ENCODE measurements around the gene YBX3. TPM values are rescaled to one million over a fixed set of nuclear protein-coding genes. Genes with fewer than 3 reads are reported as not detected.

Gene YBX3
- total and polyA plus RNA-seq, 9 donors: 193 to 404 (median 275) TPM

GRCh38 chr12:10726945-10727344 lies 3.8 kb upstream of the YBX3 start:
- 94 to 98% (median 97%) methylated on average over 1 of the region's 1 CpG for WGBS, 3 donors
- no peaks in the 10 kb centered on the region for H3K27me3 ChIP-seq
- no peaks in the 10 kb centered on the region for H3K36me3 ChIP-seq
- TF ChIP-seq EP300 (IDR thresholded peaks at IDR 0.05) (no peak), CTCF (IDR thresholded peaks at IDR 0.05) (no peak), POLR2A (IDR thresholded peaks at IDR 0.05) (no peak)
- intact Hi-C loops (cut with DNase I): loop anchor here in 1 of 4 donors (10.0 kb wide), 2 partner anchors 362 to 512 kb away; partner anchors contain the start of gene GABARAPL1
- H3K4me3 ChIP-seq: no peak overlapping the region
- H3K9me3 ChIP-seq: no peaks in the 10 kb centered on the region
- no peaks in the 10 kb centered on the region for H3K4me1 ChIP-seq (ENCODE audit: insufficient read depth)
- no peak overlapping the region for H3K27ac ChIP-seq
- DNase-seq: no peak

- no peak for TF ChIP-seq POLR2A (IDR thresholded peaks at IDR 0.05)
- TF ChIP-seq EP300 (IDR thresholded peaks at IDR 0.05): no peak
- no peak for TF ChIP-seq CTCF (IDR thresholded peaks at IDR 0.05)
- 65 to 81% (median 71%) methylated on average over 1 of the region's 1 CpG for WGBS, 3 donors
- H3K36me3 ChIP-seq: no peaks in the 10 kb centered on the region
- H3K27ac ChIP-seq: no peak overlapping the region
- no peaks in the 10 kb centered on the region for H3K27me3 ChIP-seq
- intact Hi-C loops (cut with DNase I): loop anchor here in 1 of 4 donors (10.0 kb wide), 2 partner anchors 360 to 510 kb away; partner anchors contain the start of gene GABARAPL1
- peaks cover 3% of the 10 kb centered on the region for H3K4me1 ChIP-seq (ENCODE audit: insufficient read depth)
- no peaks in the 10 kb centered on the region for H3K9me3 ChIP-seq
- no peak overlapping the region for H3K4me3 ChIP-seq
- DNase-seq: no peak
These were observed 1.9 kb upstream of the YBX3 start for GRCh38 chr12:10725003-10725402.

DNA sequence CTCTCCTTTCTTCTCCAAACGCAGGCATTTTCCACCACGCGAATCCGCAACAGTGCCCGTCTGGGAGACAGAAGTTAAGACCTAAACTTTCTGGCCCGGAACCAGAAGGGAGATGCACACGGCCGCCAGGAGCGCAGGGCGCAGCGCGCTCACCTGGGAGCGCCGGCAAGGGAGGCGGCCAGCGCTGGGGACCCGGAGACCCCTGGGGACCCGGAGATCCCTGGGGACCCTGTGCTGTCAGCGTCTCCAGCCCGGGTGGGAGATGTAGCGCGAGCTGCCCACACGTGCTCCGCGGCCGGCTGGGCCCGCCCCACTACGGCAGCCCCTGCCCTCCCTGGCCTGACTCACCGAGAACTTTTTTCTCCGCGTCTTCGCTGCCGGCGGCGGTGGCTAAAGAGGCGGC lies 620 bp downstream of the YBX3 start:
- TF ChIP-seq EP300 (IDR thresholded peaks at IDR 0.05): no peak
- peak; percentile 11 to 41 (median 25) for TF ChIP-seq CTCF (IDR thresholded peaks at IDR 0.05)
- TF ChIP-seq POLR2A (IDR thresholded peaks at IDR 0.05): peak; percentile 8
- H3K27me3 ChIP-seq: no peaks in the 10 kb centered on the region
- DNase-seq: peak; percentile 50 to 76 (median 70)
- intact Hi-C loops (cut with DNase I): loop anchor here in 2 of 4 donors (1.0 to 10.0 kb wide), 3 partner anchors 358 to 509 kb away; partner anchors contain the start of gene GABARAPL1 (in 1 of the 2)
- peak overlapping the region; percentile 93 for H3K4me3 ChIP-seq
- no peaks in the 10 kb centered on the region for H3K36me3 ChIP-seq
- peak overlapping the region; percentile 99 to 100 for H3K27ac ChIP-seq
- peaks cover 7% of the 10 kb centered on the region for H3K4me1 ChIP-seq (ENCODE audit: insufficient read depth)
- no peaks in the 10 kb centered on the region for H3K9me3 ChIP-seq
- 0% methylated on average over 25 to 36 of the region's 36 CpGs for WGBS, 3 donors

- Histone ChIP-seq H3K4me1 (ENCODE audit: insufficient read depth) (peaks cover 10% of the 10 kb centered on the region), H3K27ac (peak overlapping the region; percentile 99 to 100), H3K36me3 (no peaks in the 10 kb centered on the region), H3K9me3 (no peaks in the 10 kb centered on the region), H3K27me3 (no peaks in the 10 kb centered on the region), H3K4me3 (peak overlapping the region; percentile 93)
- DNase-seq: peak; percentile 91 to 97 (median 95)
- TF ChIP-seq CTCF (IDR thresholded peaks at IDR 0.05): no peak
- TF ChIP-seq EP300 (IDR thresholded peaks at IDR 0.05): peak; percentile 99
- TF ChIP-seq POLR2A (IDR thresholded peaks at IDR 0.05): peak; percentile 47
- WGBS, 3 donors: 0% methylated on average over 26 of the region's 26 CpGs
- intact Hi-C loops (cut with DNase I): loop anchor here in 2 of 4 donors (1.0 to 10.0 kb wide), 3 partner anchors 357 to 509 kb away; partner anchors contain the start of gene GABARAPL1 (in 1 of the 2)
These were observed 1.2 kb downstream of the YBX3 start for GRCh38 chr12:10721651-10722501.
